DLD1 (cell line): ENCODE measurements around the gene TRIP10.

Experiments
- in situ Hi-C: cut with HindIII; loops from 2 replicates; pipeline ENCODE4 v1.10.0; 2017; ENCODE audit warnings: low sequenced_read_pairs

The TRIP10 gene

DNA sequence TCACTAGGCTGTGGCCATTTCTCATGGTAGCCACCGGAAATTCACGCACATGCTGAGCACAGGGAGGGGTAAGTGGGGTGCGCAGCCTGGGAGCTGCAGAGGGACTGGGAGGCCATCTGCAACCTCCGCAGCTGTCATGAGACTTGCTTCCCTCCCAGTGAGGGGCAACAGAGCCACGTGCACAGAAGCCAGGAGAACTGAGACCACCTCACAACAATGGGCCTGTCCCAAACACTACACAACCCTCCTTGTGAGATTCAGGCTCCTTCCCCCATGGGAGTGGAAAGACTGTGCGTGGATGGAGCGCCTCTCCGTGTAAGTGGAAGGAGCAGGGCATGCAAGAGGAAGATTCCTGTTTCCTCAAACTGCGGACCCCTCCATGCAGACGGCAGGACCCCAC lies 27.9 kb upstream of the TRIP10 start:
- in situ Hi-C loops, result no loop called here

DNA sequence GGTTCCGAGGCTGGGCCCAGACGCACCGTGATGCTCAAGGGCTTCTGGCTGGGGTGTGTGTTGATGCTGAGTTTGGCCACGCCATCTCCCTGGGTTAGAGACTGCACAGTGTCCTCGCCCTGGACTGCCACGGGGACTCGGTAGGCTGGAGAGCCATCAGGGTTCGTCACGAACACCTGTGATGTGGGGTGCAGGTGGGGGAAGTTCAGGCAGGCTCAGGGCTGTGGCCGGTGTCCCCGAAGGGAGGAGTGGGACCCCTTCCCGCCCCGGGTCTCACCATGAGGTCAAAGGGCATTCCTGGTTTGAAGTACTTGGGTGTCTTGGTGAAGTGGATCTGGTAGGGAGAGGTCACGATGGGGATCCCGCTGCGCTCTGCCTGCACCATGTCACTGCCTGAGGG lies 27.2 kb upstream of the TRIP10 start:
- in situ Hi-C loops, result no loop called here

DNA sequence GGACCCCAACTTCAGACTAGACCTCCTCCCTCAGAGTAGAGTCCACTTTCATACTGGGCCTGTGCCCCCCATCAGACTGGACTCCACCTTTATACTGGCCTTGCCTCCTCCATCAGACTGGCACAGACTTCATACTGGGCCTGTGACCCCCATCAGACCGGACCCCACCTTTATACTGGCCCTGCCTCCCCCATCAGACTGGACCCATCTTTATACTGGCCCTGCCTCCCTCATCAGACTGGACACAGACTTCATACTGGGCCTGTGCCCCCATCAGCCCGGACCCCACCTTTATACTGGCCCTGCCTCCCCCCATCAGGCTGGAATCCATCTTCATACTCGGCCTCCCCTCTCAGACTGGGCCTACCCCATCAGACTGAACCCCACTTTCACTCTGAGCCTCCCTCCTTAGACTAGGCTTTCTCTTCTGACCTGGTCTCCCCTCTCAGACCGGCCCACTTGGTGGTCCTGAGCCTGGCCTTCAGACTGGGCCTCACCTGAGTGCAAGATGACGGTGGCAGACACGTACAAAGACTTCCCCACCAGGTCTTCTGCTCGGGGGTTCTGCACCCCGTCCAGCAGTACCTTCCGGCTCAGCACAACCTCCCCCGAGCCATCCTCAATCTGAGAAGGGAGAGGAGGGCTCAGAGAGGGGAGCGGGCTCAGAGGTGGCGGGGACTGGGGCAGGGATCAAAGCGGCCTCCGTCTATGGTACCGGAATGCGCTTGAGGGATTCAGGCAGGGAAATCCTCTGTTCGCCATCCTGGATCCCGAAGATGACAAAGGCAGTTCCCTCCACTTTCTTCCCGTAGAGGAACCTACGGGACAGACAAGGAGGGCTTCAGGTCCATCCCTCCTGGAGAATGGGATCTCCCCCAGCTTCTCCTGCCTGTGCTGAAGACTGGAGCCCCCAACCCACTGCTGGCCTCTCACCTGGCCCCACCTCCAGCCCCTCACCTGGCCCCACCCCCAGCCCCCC lies 26.5 kb upstream of the TRIP10 start:
- in situ Hi-C loops, result no loop called here

DNA sequence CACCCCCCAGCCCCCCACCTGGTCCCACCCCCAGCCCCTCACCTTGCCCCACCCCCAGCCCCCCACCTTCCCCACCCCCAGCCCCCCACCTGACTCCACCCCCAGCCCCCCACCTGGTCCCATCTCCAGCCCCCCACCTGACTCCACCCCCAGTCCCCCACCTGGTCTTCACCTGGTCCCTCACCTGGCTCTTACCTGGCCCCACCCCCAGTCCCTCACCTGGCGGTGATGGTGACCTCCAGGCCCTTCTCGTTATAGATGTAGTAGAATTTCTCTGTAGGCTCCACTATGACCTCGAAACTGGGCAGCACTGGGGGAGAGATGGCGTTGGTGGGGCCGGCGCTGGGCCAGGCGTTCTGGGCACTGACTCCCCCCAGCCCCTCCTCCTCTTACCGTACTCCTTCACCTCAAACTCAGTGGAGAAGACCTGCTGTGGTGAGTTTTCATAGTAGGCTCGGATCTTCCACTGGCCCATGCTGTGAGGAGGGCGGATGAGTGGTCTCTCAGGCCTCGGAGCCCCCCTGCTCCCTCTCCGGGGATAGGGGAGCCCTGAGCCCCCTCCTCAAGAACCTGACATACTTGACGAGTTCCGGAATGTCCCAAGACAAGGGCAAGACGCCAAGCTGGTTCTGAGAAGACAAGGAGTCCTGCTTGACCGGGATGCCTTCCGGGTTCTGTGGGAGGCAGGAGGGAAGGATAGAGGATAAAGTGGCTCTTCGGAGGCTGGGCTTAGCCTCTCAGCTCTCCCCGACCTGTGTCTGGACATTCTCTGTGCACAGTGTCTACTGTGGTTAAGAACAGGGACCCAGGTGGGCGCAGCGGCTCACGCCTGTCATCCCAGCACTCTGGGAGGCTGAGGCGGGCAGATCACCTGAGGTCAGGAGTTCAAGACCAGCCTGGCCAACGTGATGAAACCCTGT lies 25.4 kb upstream of the TRIP10 start:
- in situ Hi-C loops, result no loop called here

DNA sequence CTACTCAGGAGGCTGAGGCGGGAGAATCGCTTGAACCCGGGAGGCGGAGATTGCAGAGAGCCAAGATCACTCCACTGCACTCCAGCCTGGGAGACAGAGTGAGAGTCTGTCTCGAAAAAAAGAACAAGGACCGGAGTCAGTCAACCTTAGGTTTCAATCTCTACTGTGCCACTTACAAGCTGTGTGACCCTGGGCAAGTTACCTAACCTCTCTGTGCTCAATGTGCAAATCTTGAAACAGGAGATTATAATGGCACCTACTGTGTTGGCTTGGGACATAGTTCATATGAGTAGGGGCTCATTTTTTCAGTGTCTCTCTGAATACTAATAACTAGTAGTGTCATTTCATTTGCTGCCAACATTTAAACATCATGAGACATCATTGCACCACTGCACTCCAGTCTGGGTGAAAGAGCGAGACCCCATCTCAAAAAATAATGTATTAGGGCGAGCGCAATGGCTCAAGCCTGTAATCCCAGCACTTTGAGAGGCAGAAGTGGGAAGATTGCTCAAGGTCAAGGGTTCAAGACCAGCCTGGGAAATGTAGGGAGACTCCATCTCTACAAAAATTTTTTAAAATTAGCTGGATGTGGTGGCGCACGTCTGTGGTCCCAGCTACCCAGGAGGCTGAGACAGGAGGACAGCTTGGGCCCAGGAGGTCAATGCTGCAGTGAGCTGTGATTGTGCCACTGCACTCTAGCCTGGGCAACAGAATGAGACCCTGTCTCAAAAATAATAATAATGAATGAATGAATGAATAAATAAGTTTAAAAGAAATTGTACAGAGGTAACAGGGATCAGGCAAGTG lies 24.5 kb upstream of the TRIP10 start:
- in situ Hi-C loops, result no loop called here

DNA sequence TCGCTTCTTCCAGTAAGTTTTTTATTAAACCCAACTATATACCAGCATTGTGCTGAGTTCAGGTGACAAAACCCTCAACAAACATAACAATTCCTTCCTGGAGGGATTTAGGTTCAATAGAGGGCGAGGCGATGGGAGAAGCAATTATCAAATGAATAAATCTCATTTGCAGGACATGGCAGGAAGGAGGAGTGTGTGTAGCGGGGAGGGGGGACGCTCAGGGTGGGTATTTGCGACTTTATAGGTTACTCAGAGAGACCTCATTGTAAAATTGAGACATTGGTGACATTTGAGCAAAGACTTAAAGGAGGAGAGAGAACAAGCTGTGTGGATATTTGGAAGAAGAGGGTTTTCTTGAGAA lies 22.9 kb upstream of the TRIP10 start:
- in situ Hi-C loops, result no loop called here

DNA sequence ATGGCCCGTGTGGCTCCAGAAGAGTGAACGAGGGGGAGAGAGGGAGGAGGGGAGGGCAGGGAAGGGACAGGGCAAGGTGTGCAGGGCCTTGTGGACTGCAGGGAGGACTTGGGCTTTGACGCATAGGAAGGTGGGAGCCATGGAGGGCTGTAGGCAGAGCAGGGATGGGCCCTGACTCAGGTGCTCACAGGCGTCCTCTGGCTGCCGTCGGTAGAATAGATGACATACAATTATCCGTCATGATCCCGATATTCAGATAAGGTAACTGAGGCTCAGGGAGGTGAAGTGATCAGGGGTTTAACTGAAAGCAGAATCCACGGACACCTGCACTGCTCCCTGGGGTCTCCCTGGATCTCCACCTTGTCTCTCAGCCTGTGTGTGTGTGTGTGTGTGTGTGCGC lies 22.4 kb upstream of the TRIP10 start:
- in situ Hi-C loops, result no loop called here

DNA sequence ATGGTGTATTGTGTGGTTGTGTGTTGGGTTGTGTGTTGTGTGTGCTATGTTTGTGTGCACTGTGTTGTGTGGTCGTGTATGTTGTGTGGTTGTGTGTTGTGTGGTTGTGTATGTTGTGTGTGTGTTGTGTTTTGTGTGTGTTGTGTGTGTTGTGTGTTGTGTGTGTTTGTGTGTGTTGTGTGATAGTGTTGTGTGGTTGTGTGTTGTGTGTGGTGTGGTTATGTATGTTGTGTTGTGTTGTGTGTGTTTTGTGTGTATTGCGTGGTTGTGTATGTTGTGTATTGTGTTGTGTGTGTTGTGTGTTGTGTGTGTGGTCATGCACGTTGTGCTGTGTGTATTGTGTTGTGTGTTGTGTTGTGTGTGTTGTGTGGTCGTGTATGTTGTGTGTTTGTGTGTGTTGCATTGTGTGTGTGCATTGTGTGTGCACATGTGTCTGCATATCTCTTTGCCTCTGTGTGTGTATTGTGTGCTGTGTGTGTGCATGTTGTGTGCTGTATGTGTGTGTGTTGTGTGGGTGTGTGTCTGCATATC lies 22.0 kb upstream of the TRIP10 start:
- in situ Hi-C loops, result no loop called here

DNA sequence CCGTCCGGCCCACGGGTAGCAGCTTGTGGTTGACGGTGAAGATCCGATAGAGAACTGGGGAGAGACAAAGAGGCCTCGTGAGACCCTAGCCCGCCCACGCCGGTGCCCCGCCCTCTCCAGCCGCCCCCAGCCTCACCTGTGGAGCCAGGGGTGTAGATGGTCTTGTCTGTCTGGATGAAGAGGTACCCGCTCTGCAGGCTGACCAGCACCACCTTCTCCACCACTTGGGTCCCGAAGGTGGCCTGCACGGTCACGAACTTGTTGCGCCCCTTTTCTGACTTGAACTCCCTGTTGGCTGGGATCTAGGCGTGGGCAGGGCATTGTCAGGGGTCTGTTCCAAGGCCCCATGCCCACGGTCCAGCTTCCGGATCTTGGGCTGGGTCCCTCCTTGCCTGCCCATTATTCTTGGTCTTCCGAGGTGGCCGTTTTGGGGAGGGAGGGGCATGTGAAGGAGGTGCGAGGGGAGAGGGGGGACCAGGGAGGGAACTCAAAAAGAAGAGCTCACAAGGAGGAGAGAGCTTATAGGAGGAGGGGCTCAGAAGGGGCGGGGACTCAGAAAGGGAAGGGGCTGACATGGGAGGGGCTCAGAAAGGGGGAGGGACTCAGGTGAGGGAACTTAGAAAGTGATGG lies 21.3 kb upstream of the TRIP10 start:
- in situ Hi-C loops, result no loop called here

DNA sequence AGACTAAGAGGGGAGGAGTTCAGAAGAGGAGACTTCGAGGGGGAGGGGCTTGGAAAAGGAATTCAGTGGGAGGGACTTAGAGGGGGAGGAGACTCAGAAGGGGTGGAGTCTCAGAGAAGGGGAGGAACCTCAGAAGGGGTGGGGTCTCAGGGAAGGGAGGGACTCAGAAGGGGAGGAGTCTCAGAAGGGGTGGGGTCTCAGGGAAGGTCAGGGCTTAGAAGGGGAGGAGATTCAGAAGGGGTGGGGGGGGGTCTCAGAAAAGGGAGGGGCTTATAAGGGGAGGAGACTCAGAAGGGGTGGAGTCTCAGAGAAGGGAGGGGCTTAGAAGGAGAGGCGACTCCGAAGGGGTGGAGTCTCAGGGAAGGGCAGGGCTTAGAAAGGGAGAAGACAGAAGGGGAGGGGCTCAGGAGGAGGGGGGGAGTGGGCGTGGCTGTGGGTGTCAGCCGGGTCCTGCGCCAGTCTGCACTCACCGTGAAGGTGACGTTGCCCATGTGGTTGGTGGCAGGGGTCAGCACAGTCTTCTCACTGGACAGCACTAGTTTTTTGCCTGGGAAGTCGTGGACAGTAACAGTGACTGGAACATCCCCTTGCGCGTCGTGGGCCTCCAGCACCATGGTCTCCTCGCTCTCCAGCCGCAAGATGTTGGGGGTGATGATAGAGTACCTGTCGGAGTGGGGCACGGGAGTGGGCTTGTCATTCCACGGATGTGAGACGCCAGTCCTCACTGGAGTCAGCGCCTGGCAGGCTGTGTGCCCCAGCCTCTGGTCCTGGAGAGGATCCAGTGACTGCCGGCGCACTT lies 20.5 kb upstream of the TRIP10 start:
- in situ Hi-C loops, result no loop called here

DNA sequence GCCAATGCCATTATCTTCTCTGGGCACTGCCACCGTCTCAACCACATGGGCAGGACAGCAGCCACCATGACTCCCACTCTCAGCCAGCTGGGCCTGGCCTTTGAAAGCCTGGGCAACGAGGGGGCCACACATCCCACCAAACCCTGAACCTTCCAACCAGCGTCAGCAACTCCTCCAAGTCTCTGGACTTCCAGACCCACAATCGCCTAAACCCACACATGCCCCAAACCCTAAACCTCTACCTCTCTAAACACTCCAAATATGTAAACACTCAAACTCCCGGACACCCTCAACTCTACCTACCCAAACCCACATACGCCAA lies 20.0 kb upstream of the TRIP10 start:
- in situ Hi-C loops, result no loop called here

DNA sequence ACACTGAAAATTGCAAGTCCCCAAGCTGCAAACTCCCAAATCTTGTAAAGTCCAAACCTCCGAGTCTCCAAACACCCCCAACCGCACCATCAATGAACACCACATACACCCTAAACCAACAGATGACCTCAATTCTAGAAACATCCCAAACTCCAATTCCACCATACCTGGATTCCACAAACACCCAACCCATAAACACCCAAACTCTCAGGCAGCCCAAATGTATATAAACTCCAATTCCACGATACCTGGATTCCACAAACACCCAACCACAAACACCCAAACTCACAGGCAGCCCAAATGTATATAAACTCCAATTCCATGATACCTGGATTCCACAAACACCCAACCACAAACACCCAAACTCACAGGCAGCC lies 19.5 kb upstream of the TRIP10 start:
- in situ Hi-C loops, result no loop called here

DNA sequence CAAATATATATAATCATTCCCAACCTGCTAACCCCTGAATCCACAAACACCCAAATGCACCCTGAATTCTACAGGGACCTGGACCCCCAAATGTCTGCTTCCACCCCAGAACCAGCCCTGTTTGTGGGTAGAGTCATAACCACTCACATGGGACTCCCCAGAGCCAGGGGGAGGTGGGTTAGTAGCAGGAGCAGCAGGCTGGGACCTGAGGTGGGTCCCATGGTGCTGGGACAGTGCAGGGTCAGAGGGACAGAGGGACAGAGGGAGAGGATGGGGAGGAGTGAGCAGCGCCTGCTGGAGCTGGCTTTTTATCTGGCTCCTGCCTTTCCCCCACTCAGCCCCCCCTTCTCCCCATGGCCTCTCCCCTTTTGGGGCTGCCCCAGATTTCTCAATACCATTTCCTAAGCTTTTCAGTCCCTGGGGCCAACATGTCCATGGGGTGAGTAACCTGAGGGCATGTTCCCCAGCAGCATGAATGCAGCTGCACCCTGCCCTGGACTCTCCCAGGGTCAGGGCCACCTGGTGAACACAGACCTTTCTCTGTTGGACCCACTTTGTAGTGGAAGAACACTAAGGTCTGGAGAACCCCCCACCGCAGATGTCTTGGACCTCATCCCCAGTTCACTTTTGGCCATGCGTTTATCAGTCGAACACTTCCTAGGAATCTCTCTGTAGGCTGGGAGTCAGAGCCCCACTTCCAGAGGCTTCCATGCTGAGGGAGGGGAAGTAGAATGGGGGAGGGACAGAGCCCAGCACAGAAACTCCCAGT lies 18.9 kb upstream of the TRIP10 start, which contains the start of gene C3:
TSS of gene C3 (minus strand) at position 282 of the 769 bp plus-strand sequence. CDS start at position 221, 61 bp downstream.
- in situ Hi-C loops, result no loop called here

DNA sequence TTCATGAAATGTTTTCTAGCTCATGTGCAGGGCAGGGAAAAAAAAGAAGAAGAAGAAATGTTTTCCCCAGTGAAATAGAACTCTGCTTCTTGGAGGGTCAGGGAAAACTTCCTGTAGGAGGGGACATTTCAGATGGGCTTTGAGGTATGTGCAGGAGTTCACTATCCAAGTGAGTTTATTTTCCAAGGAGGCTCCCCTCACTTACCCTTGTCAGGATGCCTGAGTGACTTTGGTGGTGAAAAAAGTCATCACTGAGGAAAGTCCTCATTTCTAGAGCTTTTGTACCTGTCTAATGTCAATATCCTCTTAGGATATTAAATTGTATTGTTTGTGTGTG lies 18.4 kb upstream of the TRIP10 start:
- in situ Hi-C loops, result no loop called here

DNA sequence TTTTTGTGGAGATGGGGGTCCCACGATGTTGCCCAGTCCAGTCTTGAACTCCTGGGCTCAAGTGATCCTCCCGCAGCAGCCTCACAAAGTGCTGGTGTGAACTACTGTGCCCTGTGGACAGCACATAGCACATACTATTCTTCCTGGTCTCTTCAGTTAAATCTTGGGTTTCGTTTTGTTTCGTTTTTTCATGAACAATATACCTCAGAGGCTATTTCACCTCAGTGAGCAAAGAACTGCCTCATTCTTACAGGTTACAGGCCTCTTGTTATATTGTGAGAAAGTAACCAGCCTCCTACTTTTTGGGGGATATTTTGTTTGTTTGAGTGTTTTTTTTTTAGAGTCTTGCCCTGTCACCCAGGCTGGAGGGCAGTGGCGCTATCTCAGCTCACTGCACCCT lies 17.7 kb upstream of the TRIP10 start:
- in situ Hi-C loops, result no loop called here

DNA sequence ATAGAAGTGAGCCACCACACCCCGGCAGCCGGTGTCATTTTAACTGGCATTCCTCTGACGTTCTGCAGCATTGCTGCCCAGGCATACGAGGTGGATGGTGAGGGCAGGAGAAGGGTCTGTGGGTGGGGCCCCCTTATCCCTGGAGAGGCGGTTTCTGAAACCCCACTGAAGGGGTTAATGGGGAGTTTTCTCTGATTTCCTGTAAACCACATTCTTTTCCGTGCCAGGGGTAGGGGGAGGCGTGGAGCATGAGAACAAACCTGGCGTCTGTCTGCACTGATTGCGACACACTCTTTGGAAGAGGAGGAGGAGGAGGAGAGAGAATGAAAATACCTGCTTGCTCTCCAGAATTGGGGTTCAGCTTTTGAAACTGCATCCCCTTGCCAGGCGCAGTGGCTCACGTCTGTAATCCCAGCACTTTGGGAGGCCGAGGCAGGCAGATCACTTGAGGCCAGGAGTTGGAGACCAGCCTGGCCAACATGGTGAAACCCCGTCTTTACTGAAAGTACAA lies 16.3 kb upstream of the TRIP10 start:
- in situ Hi-C loops, result no loop called here

DNA sequence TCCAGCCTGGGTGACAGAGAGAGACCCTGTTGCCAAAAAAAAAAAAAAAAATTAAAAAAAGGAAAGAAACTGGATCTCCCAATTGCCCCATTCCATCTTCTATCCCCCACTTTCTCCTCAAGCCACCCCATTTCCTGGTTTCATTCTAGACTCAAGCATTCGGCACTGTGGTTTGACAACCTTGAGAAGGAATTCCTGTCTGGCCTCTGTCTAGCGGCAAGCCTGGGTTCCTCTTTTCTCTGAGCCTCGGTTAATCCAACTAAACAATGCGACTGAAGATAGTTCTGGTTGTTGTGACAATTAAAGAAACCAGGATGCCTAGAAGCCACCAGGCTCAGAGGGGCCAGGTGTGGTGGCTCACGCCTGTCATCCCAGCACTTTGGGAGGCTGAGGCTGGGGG lies 15.7 kb upstream of the TRIP10 start:
- in situ Hi-C loops, result no loop called here

DNA sequence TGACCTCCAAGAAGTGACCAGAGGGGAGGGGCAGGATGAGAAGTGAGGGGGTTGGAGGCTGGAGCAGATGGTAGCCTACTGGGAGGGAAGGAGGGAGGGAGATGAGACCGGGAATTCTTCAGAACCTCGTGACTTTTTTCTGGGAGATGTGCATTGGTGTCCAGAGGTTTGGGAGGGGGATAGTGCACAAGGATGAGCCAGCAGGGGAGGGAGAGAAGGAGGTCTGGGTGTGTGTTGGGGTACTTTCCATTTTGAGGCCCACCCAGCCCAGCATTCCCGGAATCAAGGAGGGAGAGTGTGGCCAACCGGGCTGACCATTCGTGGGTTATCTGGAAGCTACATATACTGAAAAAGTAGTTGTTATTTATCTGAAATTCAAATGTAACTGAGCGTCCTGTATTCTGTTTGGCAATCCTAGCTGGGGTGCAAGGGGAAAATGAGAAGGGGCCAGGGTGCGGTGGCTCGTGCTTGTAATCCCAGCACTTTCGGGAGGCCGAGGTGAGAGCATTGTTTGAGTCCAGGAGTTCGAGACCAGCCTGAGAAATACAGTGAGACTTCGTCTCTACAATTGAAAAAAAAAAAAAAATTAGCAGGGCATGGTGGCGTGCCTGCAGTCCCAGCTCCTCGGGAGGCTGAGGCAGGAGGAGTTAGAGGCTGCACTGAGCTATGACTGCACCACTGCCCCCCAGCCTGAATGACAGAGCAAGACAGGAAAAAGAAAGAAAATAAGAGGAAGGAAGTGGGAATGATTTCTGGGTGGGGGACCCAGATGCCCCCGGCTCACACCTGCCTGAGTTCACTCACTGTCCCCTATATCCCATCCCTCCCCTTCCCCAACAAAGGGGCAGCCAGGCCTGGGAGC lies 14.6 kb upstream of the TRIP10 start:
- in situ Hi-C loops, result no loop called here
